Measurements from ENCODE around the gene MYO1H.

- TF ChIP-seq NANOG (IDR thresholded peaks at IDR 0.05; ENCODE audit: borderline replicate concordance), result no peak
- no peak for TF ChIP-seq CTCF (conservative IDR thresholded peaks at IDR 0.05; ENCODE audit: low read depth in 2 of 2)
- no peak for TF ChIP-seq EZH2 (IDR thresholded peaks at IDR 0.05; ENCODE audit: low read depth, unreplicated experiment)
- no peak for TF ChIP-seq EZH2phosphoT487 (IDR thresholded peaks at IDR 0.05; ENCODE audit: unreplicated experiment)
- no peak for TF ChIP-seq STAT1 (IDR thresholded peaks at IDR 0.05; ENCODE audit: unreplicated experiment)
- no peak for TF ChIP-seq CREB1 (CRISPR knock-in tag; IDR thresholded peaks at IDR 0.05; ENCODE audit: low read depth)
- TF ChIP-seq REST (IDR thresholded peaks at IDR 0.05; ENCODE audit: unreplicated experiment), result no peak
- TF ChIP-seq POLR2AphosphoS5 (IDR thresholded peaks at IDR 0.05; ENCODE audit: low read depth), result no peak
- no peak for TF ChIP-seq ETS1 (IDR thresholded peaks at IDR 0.05)
- no peak for TF ChIP-seq ZNF462 (CRISPR knock-in tag; IDR thresholded peaks at IDR 0.05)
- no peak for TF ChIP-seq JUNB (IDR thresholded peaks at IDR 0.05; ENCODE audit: unreplicated experiment)
- no peak for TF ChIP-seq ZNF114 (CRISPR knock-in tag; IDR thresholded peaks at IDR 0.05)
- TF ChIP-seq ZNF331 (CRISPR knock-in tag; IDR thresholded peaks at IDR 0.05; ENCODE audit: low read depth), result no peak
Measured at GRCh38 chr12:109422251-109422650, 74.6 kb downstream of the MYO1H start.

Data from GM23338 (cell line).